ENCODE measurements around the gene IGFBP6.

IGFBP6 gene

GRCh38 chr12:53123578-53124351, 26.3 kb downstream of the IGFBP6 start:
- DNase-seq = no peak

- DNase-seq = no peak
Observed at GRCh38 chr12:53124352-53124723, 26.9 kb downstream of the IGFBP6 start.

GRCh38 chr12:53127169-53127568, 29.7 kb downstream of the IGFBP6 start:
- DNase-seq = no peak

- DNase-seq = no peak
Observed at GRCh38 chr12:53128780-53129569, 31.5 kb downstream of the IGFBP6 start.

- no peak for DNase-seq
Observed at GRCh38 chr12:53131844-53132243, 34.4 kb downstream of the IGFBP6 start.

- no peak for DNase-seq
Observed at GRCh38 chr12:53133722-53134121, 36.3 kb downstream of the IGFBP6 start.

GRCh38 chr12:53143355-53143754, 45.9 kb downstream of the IGFBP6 start:
- no peak for DNase-seq

GRCh38 chr12:53145383-53146260, 48.2 kb downstream of the IGFBP6 start:
- no peak for DNase-seq

GRCh38 chr12:53147181-53147580, 49.7 kb downstream of the IGFBP6 start:
- DNase-seq = no peak

GRCh38 chr12:53147653-53148052, 50.2 kb downstream of the IGFBP6 start:
- no peak for DNase-seq

GRCh38 chr12:53151039-53151438, 53.6 kb downstream of the IGFBP6 start:
- no peak for DNase-seq

Data from activated gamma-delta T cell treated with Interleukin-2 at 50 U/mL for 16 hours (primary cell).